ENCODE measurements around the gene TIAM2. TPM values are rescaled to one million over a fixed set of nuclear protein-coding genes. Genes with fewer than 3 reads are reported as not detected.

Gene TIAM2
- total and polyA plus RNA-seq, 7 donors: 3.4 to 20.3 (median 10.0) TPM

GRCh38 chr6:155088856-155089255, 93.7 kb downstream of the TIAM2 start:
- ATAC-seq (no peak), DNase-seq (no peak)
- Histone ChIP-seq H3K4me1 (no peaks in the 10 kb centered on the region), H3K27me3 (ENCODE audit: insufficient read depth in 3 of 3, low read length in 2 of 3) (no peaks in the 10 kb centered on the region), H3K9me3 (no peaks in the 10 kb centered on the region), H3K36me3 (ENCODE audit: insufficient read depth in 1 of 2, low read depth in 1 of 2) (no peaks in the 10 kb centered on the region), H3K27ac (no peak overlapping the region), H3K4me3 (no peak overlapping the region)
- 70 to 100% (median 79%) methylated on average over 1 of the region's 1 CpG for WGBS, 3 donors
- TF ChIP-seq CTCF (IDR thresholded peaks at IDR 0.05): no peak
- intact Hi-C loops (cut with DNase I): no loop called here

- ATAC-seq (no peak), DNase-seq (no peak)
- intact Hi-C loops (cut with DNase I): no loop called here
- Histone ChIP-seq H3K36me3 (ENCODE audit: insufficient read depth in 1 of 2, low read depth in 1 of 2) (no peaks in the 10 kb centered on the region), H3K4me1 (no peaks in the 10 kb centered on the region), H3K9me3 (no peaks in the 10 kb centered on the region), H3K27ac (no peak overlapping the region), H3K4me3 (no peak overlapping the region), H3K27me3 (ENCODE audit: insufficient read depth in 3 of 3, low read length in 2 of 3) (no peaks in the 10 kb centered on the region)
- 96 to 98% (median 98%) methylated on average over 4 of the region's 4 CpGs for WGBS, 3 donors
- no peak for TF ChIP-seq CTCF (IDR thresholded peaks at IDR 0.05)
These were observed 94.6 kb downstream of the TIAM2 start for GRCh38 chr6:155089746-155090145.

- DNase-seq (no peak), ATAC-seq (no peak)
- H3K27me3 ChIP-seq (ENCODE audit: insufficient read depth in 3 of 3, low read length in 2 of 3): no peaks in the 10 kb centered on the region
- intact Hi-C loops (cut with DNase I): no loop called here
- H3K36me3 ChIP-seq (ENCODE audit: insufficient read depth in 1 of 2, low read depth in 1 of 2): no peaks in the 10 kb centered on the region
- H3K9me3 ChIP-seq: no peaks in the 10 kb centered on the region
- TF ChIP-seq CTCF (IDR thresholded peaks at IDR 0.05): no peak
- 84 to 88% (median 85%) methylated on average over 1 of the region's 1 CpG for WGBS, 3 donors
- no peak overlapping the region for H3K27ac ChIP-seq
- no peak overlapping the region for H3K4me3 ChIP-seq
- H3K4me1 ChIP-seq: no peaks in the 10 kb centered on the region
These were observed 95.1 kb downstream of the TIAM2 start for GRCh38 chr6:155090166-155090565.

GRCh38 chr6:155091756-155092155, 96.6 kb downstream of the TIAM2 start:
- Histone ChIP-seq H3K4me1 (no peaks in the 10 kb centered on the region), H3K4me3 (no peak overlapping the region), H3K27me3 (ENCODE audit: insufficient read depth in 3 of 3, low read length in 2 of 3) (no peaks in the 10 kb centered on the region), H3K36me3 (ENCODE audit: insufficient read depth in 1 of 2, low read depth in 1 of 2) (no peaks in the 10 kb centered on the region), H3K9me3 (peaks cover under 1% of the 10 kb centered on the region), H3K27ac (no peak overlapping the region)
- no peak for ATAC-seq
- TF ChIP-seq CTCF (IDR thresholded peaks at IDR 0.05): no peak
- 92 to 97% (median 93%) methylated on average over 10 of the region's 10 CpGs for WGBS, 3 donors
- no peak for DNase-seq
- intact Hi-C loops (cut with DNase I): no loop called here

- intact Hi-C loops (cut with DNase I): no loop called here
- Histone ChIP-seq H3K36me3 (ENCODE audit: insufficient read depth in 1 of 2, low read depth in 1 of 2) (no peaks in the 10 kb centered on the region), H3K27ac (no peak overlapping the region), H3K4me3 (no peak overlapping the region), H3K4me1 (no peaks in the 10 kb centered on the region), H3K9me3 (peaks cover 3% of the 10 kb centered on the region), H3K27me3 (ENCODE audit: insufficient read depth in 3 of 3, low read length in 2 of 3) (no peaks in the 10 kb centered on the region)
- WGBS, 3 donors: 77 to 84% (median 79%) methylated on average over 7 of the region's 7 CpGs
- ATAC-seq: no peak
- no peak for DNase-seq
- TF ChIP-seq CTCF (IDR thresholded peaks at IDR 0.05): no peak
These were observed 98.3 kb downstream of the TIAM2 start for GRCh38 chr6:155093430-155093829.
